ENCODE results near the gene YWHAQ. TPM values are rescaled to one million over a fixed set of nuclear protein-coding genes. Genes with fewer than 3 reads are reported as not detected.
"Not testable (repeated sequence)": the region's sequence is repeated elsewhere in the genome, so short reads cannot be mapped to it uniquely, and the experiment has no call there.

YWHAQ gene
- total RNA-seq, 1 experiment from 2014 or later, result 189 TPM

- H3K9ac ChIP-seq (ENCODE audit: low read length), result no peak overlapping the region
- DNase-seq, result no peak
- H3K36me3 ChIP-seq (ENCODE audit: insufficient read depth, low read length), result peaks cover 48% of the 10 kb centered on the region
- no peak overlapping the region for H3K27ac ChIP-seq (ENCODE audit: low read length)
- H4K20me1 ChIP-seq (ENCODE audit: insufficient read depth, low read depth, low read length), result no peaks in the 10 kb centered on the region; the same call in 1 of the 2 replicates
- H3K9me2 ChIP-seq (replicated peaks; ENCODE audit: insufficient read depth, low read length), result no peaks in the 10 kb centered on the region
- no peaks in the 10 kb centered on the region for H3K27me3 ChIP-seq (ENCODE audit: low read length)
- no peaks in the 10 kb centered on the region; the same call in 1 of the 2 replicates for H3K9me3 ChIP-seq (ENCODE audit: low read length)
- peaks cover 96% of the 10 kb centered on the region for H3K79me2 ChIP-seq (ENCODE audit: low read length)
- no peak overlapping the region for H3K4me2 ChIP-seq (ENCODE audit: low read depth, low read length, poor library complexity, severe bottlenecking)
- peaks cover 11% of the 10 kb centered on the region for H3K4me1 ChIP-seq (ENCODE audit: low read length)
- H3K4me3 ChIP-seq (ENCODE audit: low read length), result no peak overlapping the region
- no peak overlapping the region for H2AFZ ChIP-seq (ENCODE audit: low read length)
Measured at GRCh38 chr2:9602412-9602811, 28.4 kb downstream of the YWHAQ start.

DNA sequence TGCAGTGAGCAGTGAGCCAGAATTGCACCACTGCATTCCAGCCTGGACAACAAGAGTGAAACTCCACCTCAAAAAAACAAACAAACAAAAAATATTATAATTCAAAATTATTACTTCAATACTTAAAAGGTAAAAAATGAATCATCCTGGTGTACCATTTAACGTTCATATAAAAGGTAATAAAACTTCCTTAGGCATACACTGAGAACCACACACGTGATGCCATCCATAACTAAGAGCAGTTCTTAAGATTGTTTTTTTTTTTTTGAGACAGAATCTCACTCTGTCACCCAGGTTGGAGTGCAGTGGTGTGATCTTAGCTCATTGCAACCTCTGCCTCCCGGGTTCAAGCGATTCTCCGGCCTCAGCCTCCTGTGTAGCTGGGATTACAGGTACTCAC is 29.4 kb downstream of the YWHAQ start:
- Histone ChIP-seq H3K79me2 (ENCODE audit: low read length) (peaks cover 96% of the 10 kb centered on the region), H4K20me1 (ENCODE audit: insufficient read depth, low read depth, low read length) (peaks cover 4% of the 10 kb centered on the region; the same call in 1 of the 2 replicates), H3K4me2 (ENCODE audit: low read depth, low read length, poor library complexity, severe bottlenecking) (no peak overlapping the region), H3K27ac (ENCODE audit: low read length) (no peak overlapping the region), H3K4me3 (ENCODE audit: low read length) (no peak overlapping the region), H3K9me3 (ENCODE audit: low read length) (no peaks in the 10 kb centered on the region; the same call in 1 of the 2 replicates), H3K27me3 (ENCODE audit: low read length) (no peaks in the 10 kb centered on the region), H3K4me1 (ENCODE audit: low read length) (peaks cover 22% of the 10 kb centered on the region), H2AFZ (ENCODE audit: low read length) (no peak overlapping the region), H3K36me3 (ENCODE audit: insufficient read depth, low read length) (peaks cover 48% of the 10 kb centered on the region), H3K9me2 (replicated peaks; ENCODE audit: insufficient read depth, low read length) (no peaks in the 10 kb centered on the region), H3K9ac (ENCODE audit: low read length) (no peak overlapping the region)
- no peak for DNase-seq

GRCh38 chr2:9599430-9599829 is 31.4 kb downstream of the YWHAQ start:
- no peak overlapping the region for H3K4me2 ChIP-seq (ENCODE audit: low read depth, low read length, poor library complexity, severe bottlenecking)
- H3K4me3 ChIP-seq (ENCODE audit: low read length), result no peak overlapping the region
- H3K9ac ChIP-seq (ENCODE audit: low read length), result no peak overlapping the region
- H3K36me3 ChIP-seq (ENCODE audit: insufficient read depth, low read length), result peaks cover 49% of the 10 kb centered on the region
- no peaks in the 10 kb centered on the region; the same call in 1 of the 2 replicates for H3K9me3 ChIP-seq (ENCODE audit: low read length)
- peaks cover 41% of the 10 kb centered on the region for H3K4me1 ChIP-seq (ENCODE audit: low read length)
- DNase-seq, result no peak
- H2AFZ ChIP-seq (ENCODE audit: low read length), result no peak overlapping the region
- no peaks in the 10 kb centered on the region for H3K27me3 ChIP-seq (ENCODE audit: low read length)
- H3K27ac ChIP-seq (ENCODE audit: low read length), result no peak overlapping the region
- H4K20me1 ChIP-seq (ENCODE audit: insufficient read depth, low read depth, low read length), result peaks cover 7% of the 10 kb centered on the region
- H3K79me2 ChIP-seq (ENCODE audit: low read length), result peaks cover 97% of the 10 kb centered on the region
- no peaks in the 10 kb centered on the region for H3K9me2 ChIP-seq (replicated peaks; ENCODE audit: insufficient read depth, low read length)

DNA sequence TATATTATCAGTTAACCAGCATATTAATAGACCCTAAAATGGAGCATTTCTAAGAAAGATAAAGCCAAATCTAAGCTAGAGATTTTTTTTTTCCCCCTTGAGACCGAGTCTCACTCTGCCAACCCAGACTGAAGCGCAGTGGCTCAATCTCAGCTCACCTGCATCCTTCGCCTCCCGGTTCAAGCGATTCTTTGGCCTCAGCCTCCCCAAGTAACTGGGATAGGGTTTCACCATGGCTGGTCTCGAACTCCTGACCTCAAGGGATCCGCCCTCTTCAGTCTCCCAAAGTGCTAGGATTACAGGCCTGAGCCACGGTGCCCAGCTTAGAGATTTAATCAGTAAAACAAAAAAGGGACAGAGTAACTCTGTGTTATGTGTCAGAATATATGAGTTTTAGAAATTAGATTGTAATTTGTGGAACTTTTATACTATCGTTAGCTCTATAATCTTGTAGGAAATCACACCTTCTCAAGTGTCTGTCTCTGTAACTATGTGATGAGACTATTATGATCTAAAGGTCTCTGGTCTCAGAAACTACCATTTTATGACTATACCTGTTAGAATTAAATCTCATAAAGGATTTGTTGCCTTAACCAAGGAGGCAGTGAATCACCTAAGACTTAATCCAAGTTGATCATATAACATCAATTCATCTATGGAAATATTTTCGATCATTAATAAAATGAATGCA is 34.0 kb downstream of the YWHAQ start:
- Histone ChIP-seq H3K4me1 (ENCODE audit: low read length) (peaks cover 44% of the 10 kb centered on the region), H3K9me2 (replicated peaks; ENCODE audit: insufficient read depth, low read length) (no peaks in the 10 kb centered on the region), H3K9ac (ENCODE audit: low read length) (peak overlapping the region; percentile 17; the same call in 1 of the 2 replicates), H3K27me3 (ENCODE audit: low read length) (no peaks in the 10 kb centered on the region), H2AFZ (ENCODE audit: low read length) (no peak overlapping the region), H3K27ac (ENCODE audit: low read length) (peak overlapping the region; percentile 55), H3K36me3 (ENCODE audit: insufficient read depth, low read length) (peaks cover 47% of the 10 kb centered on the region), H3K4me2 (ENCODE audit: low read depth, low read length, poor library complexity, severe bottlenecking) (peak overlapping the region; percentile 33), H3K9me3 (ENCODE audit: low read length) (no peaks in the 10 kb centered on the region; the same call in 1 of the 2 replicates), H3K79me2 (ENCODE audit: low read length) (peaks cover 97% of the 10 kb centered on the region), H4K20me1 (ENCODE audit: insufficient read depth, low read depth, low read length) (peaks cover 7% of the 10 kb centered on the region), H3K4me3 (ENCODE audit: low read length) (no peak overlapping the region)
- DNase-seq, result no peak

- peaks cover 44% of the 10 kb centered on the region for H3K4me1 ChIP-seq (ENCODE audit: low read length)
- no peak overlapping the region for H3K4me3 ChIP-seq (ENCODE audit: low read length)
- H4K20me1 ChIP-seq (ENCODE audit: insufficient read depth, low read depth, low read length), result peaks cover 7% of the 10 kb centered on the region
- no peaks in the 10 kb centered on the region for H3K27me3 ChIP-seq (ENCODE audit: low read length)
- no peaks in the 10 kb centered on the region; the same call in 1 of the 2 replicates for H3K9me3 ChIP-seq (ENCODE audit: low read length)
- no peaks in the 10 kb centered on the region for H3K9me2 ChIP-seq (replicated peaks; ENCODE audit: insufficient read depth, low read length)
- no peak for DNase-seq
- peak overlapping the region; percentile 33 for H3K4me2 ChIP-seq (ENCODE audit: low read depth, low read length, poor library complexity, severe bottlenecking)
- H3K27ac ChIP-seq (ENCODE audit: low read length), result peak overlapping the region; percentile 55
- peaks cover 48% of the 10 kb centered on the region for H3K36me3 ChIP-seq (ENCODE audit: insufficient read depth, low read length)
- H3K9ac ChIP-seq (ENCODE audit: low read length), result no peak overlapping the region
- H3K79me2 ChIP-seq (ENCODE audit: low read length), result peaks cover 97% of the 10 kb centered on the region
- no peak overlapping the region for H2AFZ ChIP-seq (ENCODE audit: low read length)
Measured at GRCh38 chr2:9595746-9596145, 35.1 kb downstream of the YWHAQ start.

DNA sequence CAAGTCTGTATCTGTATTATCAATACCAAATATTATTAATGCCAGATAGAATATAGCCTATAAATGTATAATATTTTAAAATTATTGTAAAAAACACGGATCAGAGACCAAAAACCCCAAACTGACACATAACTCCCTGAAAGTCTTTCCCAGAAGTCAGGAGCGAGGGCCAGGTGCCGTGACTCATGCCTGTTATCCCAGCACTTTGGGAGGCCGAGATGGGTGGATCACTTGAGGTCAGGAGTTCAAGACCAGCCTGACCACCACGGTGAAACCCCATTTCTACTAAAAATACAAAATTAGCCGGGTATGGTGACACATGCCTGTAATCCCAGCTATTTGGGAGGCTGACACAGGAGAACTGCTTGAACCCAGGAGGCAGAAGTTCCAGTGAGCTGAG is 35.5 kb downstream of the YWHAQ start:
- peaks cover 44% of the 10 kb centered on the region for H3K4me1 ChIP-seq (ENCODE audit: low read length)
- H3K36me3 ChIP-seq (ENCODE audit: insufficient read depth, low read length), result peaks cover 50% of the 10 kb centered on the region
- not testable (repeated sequence) for H3K9me3 ChIP-seq (ENCODE audit: low read length); H4K20me1 ChIP-seq (ENCODE audit: insufficient read depth, low read depth, low read length); H3K9ac ChIP-seq (ENCODE audit: low read length); H3K4me3 ChIP-seq (ENCODE audit: low read length); H3K27me3 ChIP-seq (ENCODE audit: low read length); H2AFZ ChIP-seq (ENCODE audit: low read length); H3K27ac ChIP-seq (ENCODE audit: low read length); H3K9me2 ChIP-seq (replicated peaks; ENCODE audit: insufficient read depth, low read length); DNase-seq
- peaks cover 97% of the 10 kb centered on the region for H3K79me2 ChIP-seq (ENCODE audit: low read length)
- H3K4me2 ChIP-seq (ENCODE audit: low read depth, low read length, poor library complexity, severe bottlenecking), result peak overlapping the region; percentile 3

DNA sequence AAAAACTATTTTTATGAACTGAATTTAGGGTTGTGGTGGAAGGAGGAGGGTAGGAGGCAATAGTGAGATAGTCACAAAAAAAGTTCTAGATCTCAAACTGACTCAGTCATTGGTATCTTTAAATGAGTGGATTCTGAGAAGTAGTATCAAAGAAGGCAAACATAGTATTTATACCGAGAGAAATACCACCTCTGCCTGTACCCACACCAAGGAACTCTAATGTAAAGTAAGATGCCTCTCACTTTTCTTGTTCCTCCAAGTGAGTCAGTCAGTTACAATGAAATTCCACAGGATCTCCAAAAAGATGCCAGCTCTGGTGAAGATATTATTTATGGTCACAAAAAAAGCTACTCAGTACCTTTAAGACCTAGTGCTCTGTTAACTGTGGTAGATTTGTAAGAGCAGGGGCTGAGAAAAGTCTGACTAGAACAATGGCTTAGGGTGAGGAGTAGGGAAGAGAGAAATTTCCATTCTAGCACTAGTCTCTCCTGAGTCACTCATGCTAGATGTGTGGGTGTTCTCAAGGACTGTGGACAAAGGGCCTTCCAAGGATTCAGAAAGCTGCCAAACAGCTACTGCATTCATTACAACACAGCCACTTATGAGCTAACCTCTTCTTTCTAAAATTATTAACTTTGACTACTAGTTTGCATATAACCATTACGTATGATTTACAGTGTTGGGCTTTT is 36.3 kb downstream of the YWHAQ start:
- Histone ChIP-seq H3K9me3 (ENCODE audit: low read length) (no peaks in the 10 kb centered on the region; the same call in 1 of the 2 replicates), H3K4me1 (ENCODE audit: low read length) (peaks cover 44% of the 10 kb centered on the region), H3K4me2 (ENCODE audit: low read depth, low read length, poor library complexity, severe bottlenecking) (peak overlapping the region; percentile 3), H2AFZ (ENCODE audit: low read length) (no peak overlapping the region), H3K27ac (ENCODE audit: low read length) (peak overlapping the region; percentile 51; the same call in 1 of the 2 replicates), H3K36me3 (ENCODE audit: insufficient read depth, low read length) (peaks cover 50% of the 10 kb centered on the region), H3K79me2 (ENCODE audit: low read length) (peaks cover 97% of the 10 kb centered on the region), H3K4me3 (ENCODE audit: low read length) (no peak overlapping the region), H3K27me3 (ENCODE audit: low read length) (no peaks in the 10 kb centered on the region), H3K9me2 (replicated peaks; ENCODE audit: insufficient read depth, low read length) (no peaks in the 10 kb centered on the region), H3K9ac (ENCODE audit: low read length) (no peak overlapping the region), H4K20me1 (ENCODE audit: insufficient read depth, low read depth, low read length) (peaks cover 7% of the 10 kb centered on the region)
- no peak for DNase-seq

DNA sequence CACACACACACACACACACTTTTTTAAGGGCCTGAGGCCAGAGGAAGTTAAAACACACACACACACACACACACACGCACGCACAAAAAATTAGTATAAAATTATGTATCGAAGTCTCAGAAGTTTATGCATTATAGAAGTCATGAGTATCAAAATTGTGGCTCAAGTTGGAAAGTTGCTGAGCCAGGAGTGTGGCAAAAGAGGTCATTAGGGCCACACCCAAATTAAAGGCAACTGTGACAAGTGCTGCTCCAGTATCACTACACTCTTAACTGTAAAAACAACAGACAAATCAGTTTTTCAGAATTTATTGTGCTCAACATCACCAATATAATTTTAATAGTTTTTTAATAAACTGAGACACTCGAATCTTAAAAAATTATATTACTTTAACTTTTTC is 36.9 kb downstream of the YWHAQ start:
- Histone ChIP-seq H3K79me2 (ENCODE audit: low read length) (peaks cover 96% of the 10 kb centered on the region), H3K9me3 (ENCODE audit: low read length) (no peaks in the 10 kb centered on the region), H2AFZ (ENCODE audit: low read length) (no peak overlapping the region), H3K4me2 (ENCODE audit: low read depth, low read length, poor library complexity, severe bottlenecking) (no peak overlapping the region), H3K4me1 (ENCODE audit: low read length) (peaks cover 44% of the 10 kb centered on the region), H3K36me3 (ENCODE audit: insufficient read depth, low read length) (peaks cover 46% of the 10 kb centered on the region; the same call in 1 of the 2 replicates), H3K27me3 (ENCODE audit: low read length) (no peaks in the 10 kb centered on the region), H4K20me1 (ENCODE audit: insufficient read depth, low read depth, low read length) (peaks cover 7% of the 10 kb centered on the region; the same call in 1 of the 2 replicates), H3K27ac (ENCODE audit: low read length) (0 out of 2 replicates have a peak overlapping the region, but pooled peaks have one; percentile 51), H3K9ac (ENCODE audit: low read length) (no peak overlapping the region), H3K9me2 (replicated peaks; ENCODE audit: insufficient read depth, low read length) (no peaks in the 10 kb centered on the region), H3K4me3 (ENCODE audit: low read length) (no peak overlapping the region)
- no peak for DNase-seq

Data from Karpas-422 (cell line).